ENCODE data around the gene SLC22A5. TPM values are rescaled to one million over a fixed set of nuclear protein-coding genes. Genes with fewer than 3 reads are reported as not detected.

Gene SLC22A5
- total and polyA plus RNA-seq, 9 of the 15 experiments (the other 6 are each of a cell fraction or from before 2014, with no cell fraction given): 3.0 to 16.6 (median 8.3) TPM

DNA sequence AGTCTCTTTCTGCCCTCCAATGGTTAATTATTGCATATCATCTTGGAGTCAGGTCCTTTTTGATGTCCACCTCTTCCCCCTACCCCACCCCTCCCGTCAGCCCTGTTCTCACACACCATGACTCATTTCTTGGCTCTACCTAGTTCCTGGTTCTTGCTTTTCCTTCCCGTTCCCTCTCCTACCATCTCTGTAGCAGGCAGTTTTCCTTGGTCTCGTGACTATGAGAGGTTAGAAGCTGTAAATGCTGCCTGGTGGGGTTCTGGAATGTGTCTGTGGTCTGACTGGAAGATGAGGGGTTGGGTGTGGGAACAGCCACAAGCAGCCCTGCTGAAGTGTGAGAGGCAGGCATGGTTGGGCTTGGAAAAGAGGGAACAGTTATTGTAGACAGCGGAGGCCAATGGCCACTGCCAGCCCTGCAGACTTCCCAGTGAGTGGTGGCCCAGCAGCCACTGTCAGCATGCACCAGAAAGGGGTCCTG lies 18.2 kb downstream of the SLC22A5 start (continued):
- TF ChIP-seq DPF2 (IDR thresholded peaks at IDR 0.05): peak; percentile 19; the same call in 1 of the 2 replicates
- TF ChIP-seq JUN (IDR thresholded peaks at IDR 0.05; ENCODE audit: borderline replicate concordance, low read depth, low read length): peak; percentile 48; the same call in 1 of the 2 replicates
- TF ChIP-seq JUN (CRISPR knock-in tag; IDR thresholded peaks at IDR 0.05; ENCODE audit: borderline replicate concordance): no peak
- TF ChIP-seq FOSL1 (tag; conservative IDR thresholded peaks at IDR 0.05): peak; percentile 86
- 0 out of 2 replicates have a peak, but pooled peaks have one; percentile 20 for TF ChIP-seq NFIC (IDR thresholded peaks at IDR 0.05)
- peak; percentile 59; the same call in 1 of the 2 replicates for TF ChIP-seq BHLHE40 (IDR thresholded peaks at IDR 0.05; ENCODE audit: low read length)
- TF ChIP-seq HDGF (IDR thresholded peaks at IDR 0.05): peak; percentile 61; the same call in 1 of the 2 replicates
- TF ChIP-seq, protein P1, sequence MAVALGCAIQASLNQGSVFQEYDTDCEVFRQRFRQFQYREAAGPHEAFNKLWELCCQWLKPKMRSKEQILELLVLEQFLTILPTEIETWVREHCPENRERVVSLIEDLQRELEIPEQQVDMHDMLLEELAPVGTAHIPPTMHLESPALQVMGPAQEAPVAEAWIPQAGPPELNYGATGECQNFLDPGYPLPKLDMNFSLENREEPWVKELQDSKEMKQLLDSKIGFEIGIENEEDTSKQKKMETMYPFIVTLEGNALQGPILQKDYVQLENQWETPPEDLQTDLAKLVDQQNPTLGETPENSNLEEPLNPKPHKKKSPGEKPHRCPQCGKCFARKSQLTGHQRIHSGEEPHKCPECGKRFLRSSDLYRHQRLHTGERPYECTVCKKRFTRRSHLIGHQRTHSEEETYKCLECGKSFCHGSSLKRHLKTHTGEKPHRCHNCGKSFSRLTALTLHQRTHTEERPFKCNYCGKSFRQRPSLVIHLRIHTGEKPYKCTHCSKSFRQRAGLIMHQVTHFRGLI (CRISPR knock-in tag; IDR thresholded peaks at IDR 0.05): peak; percentile 74; the same call in 1 of the 2 replicates
- TF ChIP-seq PCBP2 (IDR thresholded peaks at IDR 0.05; ENCODE audit: low read depth, low read length, poor library complexity, severe bottlenecking): no peak
